HG03196 (cell line): ENCODE data around the gene DDX25.

Source experiments
- ATAC-seq: cut with Tn5 transposase; IDR thresholded peaks from one replicate; pipeline ENCODE4 v1.9.1; 2021; ENCODE audit not compliant: unreplicated experiment

DDX25 gene

DNA sequence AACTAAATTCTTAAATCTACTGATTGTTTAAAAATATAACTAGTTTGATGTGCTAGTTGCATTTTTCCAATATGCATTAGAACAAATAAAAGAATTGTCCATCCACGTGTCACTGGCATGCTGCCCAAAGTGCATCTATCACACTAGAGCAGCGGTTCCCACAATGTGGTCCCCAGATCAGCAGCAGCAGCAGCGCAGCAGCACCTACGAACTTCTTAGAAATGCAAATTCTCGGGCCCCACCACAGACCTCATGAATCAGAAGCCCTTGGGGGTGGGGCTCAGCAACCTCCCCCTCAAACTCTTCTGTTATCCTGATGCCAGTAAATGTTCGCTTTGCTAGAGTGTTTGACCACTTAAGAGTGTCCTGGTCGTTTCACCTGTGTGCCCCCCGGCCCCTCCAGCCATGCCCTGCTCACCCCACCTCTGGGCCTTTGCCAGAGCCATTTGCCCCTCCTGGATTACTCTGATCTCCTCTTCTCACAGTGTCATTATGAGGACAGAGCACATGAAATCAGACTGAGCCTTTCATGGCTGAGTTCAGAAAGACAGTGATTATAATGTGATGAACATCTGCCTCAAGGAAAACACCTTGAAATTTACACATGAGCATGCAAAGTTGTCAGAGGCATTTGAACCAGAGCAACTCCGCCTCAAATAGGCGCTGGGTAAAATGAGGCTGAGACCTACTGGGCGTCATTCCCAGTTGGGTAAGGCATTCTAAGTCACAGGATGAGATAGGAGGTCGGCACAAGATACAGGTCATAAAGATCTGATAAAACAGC, 28.9 kb downstream of the DDX25 start:
- ATAC-seq, result no peak

DNA sequence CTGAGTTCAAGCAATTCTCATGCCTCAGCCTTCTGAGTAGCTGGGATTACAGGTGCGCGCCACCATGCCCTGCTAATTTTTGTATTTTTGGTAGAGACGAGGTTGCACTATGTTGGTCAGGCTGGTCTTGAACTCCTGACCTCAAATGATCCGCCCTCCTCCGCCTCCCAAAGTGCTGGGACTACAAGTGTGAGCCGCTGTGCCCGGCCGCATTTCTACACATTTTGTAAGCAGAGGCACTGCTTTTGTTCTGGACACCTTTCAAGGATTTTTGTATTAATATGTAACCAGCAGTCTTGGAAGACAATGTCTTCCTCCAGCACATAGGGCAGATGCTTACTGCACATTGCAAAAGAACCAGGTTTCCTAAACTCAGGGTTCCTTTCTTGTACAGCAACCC, 30.2 kb downstream of the DDX25 start:
- ATAC-seq, result no peak

DNA sequence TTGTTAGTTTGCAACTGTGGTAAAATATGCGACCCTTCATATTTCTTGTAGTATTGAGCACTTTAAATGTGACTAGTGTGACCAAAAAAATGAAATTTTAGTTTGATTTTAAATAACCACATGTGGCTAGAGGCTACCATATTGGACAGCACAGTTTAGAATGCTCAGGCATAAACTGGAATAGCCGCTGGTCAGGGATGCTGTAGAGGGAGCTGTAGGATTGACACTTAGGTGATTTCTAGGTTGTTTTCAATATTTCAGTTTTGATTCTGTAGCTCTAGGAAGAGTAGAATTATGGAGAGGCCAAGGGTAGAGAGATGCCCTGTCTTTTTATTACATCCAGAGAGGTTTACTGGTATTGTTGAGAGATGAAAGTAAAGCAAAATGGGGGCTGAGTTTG, 30.7 kb downstream of the DDX25 start:
- no peak for ATAC-seq

DNA sequence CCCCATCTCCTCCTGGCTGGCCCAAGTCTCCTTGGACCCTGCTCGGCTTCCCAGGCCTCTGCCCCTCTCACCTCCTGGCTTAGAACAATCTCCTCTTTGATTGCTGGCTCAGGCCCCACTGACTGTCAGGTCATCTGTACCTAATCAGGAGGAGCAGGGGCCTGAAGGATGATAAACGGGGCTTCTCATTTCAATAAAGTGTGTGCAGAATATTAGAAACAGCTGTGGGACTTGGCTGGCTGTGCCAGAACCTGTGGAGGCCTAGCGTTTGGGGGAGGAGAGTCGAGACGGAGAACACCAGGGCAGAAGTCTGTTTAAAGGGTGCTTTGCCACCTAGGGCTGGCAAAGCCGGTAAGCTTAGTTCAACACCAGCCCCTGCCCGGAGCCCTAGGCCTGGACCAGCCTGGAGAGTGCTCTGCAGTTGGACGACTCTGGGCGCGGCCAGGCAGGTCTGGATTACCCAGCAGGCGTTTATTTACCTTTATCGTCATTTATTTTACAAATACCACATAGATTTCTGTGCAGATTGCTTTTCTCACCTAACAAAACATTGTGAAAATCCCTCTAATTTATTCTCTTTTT, 31.4 kb downstream of the DDX25 start:
- no peak for ATAC-seq

DNA sequence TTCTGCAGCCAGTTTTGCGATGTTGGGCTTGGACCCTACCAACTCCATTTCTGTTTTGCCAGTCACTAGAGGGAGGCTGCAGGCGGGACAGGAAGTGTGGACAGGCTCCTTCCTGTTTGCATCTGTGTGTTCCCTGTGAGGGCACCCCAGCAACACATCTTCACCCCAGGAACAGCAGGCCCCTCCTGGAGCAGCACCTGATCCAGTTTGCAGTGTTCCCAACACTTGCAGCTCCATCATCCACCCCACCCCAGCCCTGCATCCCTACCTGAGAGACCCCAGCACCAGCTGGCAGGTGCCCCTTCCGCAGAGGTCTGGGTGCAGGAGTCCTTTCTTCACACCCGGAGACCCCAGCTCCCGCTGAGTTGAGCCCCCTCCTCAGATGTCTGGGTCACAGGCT, 34.1 kb downstream of the DDX25 start:
- no peak for ATAC-seq

DNA sequence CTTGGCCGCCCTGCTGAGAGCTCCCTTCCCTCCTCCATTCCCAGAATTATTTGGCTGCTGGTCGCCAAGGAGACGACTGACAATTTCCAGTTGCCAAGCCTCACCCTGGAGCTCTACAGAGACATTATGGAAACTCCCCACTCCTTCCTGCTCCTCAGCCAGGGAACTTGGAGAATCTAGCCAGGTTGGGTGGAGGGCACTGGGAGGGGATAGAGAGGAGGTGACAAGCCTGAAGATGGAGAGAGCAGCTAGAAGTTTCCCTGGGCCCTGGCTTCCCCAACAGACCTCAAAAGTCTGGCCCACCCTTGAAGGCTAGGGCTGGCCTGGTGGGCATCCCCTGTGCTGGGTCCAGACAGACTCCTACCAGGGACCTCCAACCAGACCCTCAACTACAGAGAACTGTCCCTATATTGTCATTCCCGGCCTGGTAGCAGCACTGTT, 34.8 kb downstream of the DDX25 start:
- ATAC-seq, result no peak

DNA sequence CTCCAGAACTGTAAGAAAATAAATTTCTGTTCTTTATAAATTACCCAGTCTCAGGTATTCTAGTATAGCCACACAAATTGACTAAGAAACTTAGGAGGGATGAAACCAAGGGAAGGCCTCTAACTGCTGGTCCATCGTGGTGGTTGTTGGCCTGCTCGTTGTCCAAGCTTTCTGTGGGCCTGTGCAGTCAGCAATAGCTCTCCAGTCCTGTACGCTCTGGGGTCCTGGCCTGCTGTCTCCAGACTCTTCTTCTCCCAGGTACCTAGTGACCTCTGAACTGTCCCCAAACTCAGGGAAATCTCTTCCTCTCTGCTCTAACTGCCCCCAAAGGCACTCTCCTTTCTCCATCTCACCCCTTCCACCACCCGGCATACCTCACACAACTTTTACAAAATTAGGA, 35.8 kb downstream of the DDX25 start:
- ATAC-seq, result no peak

DNA sequence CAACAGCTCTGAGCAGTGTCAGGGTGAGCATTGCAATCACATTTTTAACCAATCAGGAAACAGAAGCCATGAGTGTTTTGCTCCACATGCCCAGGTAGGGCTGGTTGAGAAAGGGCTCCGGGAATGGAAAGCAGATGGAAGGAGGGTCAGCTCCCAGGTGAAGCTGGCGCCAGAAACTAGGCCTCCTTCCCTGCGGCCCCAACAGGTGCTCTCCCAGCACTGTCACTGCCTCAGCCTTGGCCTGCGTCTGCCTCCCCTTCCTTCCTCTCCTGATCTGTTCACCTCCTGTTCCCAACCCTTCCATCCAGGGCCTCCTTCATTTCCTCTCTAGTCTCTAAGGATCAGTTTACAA, 36.9 kb downstream of the DDX25 start:
- no peak for ATAC-seq

DNA sequence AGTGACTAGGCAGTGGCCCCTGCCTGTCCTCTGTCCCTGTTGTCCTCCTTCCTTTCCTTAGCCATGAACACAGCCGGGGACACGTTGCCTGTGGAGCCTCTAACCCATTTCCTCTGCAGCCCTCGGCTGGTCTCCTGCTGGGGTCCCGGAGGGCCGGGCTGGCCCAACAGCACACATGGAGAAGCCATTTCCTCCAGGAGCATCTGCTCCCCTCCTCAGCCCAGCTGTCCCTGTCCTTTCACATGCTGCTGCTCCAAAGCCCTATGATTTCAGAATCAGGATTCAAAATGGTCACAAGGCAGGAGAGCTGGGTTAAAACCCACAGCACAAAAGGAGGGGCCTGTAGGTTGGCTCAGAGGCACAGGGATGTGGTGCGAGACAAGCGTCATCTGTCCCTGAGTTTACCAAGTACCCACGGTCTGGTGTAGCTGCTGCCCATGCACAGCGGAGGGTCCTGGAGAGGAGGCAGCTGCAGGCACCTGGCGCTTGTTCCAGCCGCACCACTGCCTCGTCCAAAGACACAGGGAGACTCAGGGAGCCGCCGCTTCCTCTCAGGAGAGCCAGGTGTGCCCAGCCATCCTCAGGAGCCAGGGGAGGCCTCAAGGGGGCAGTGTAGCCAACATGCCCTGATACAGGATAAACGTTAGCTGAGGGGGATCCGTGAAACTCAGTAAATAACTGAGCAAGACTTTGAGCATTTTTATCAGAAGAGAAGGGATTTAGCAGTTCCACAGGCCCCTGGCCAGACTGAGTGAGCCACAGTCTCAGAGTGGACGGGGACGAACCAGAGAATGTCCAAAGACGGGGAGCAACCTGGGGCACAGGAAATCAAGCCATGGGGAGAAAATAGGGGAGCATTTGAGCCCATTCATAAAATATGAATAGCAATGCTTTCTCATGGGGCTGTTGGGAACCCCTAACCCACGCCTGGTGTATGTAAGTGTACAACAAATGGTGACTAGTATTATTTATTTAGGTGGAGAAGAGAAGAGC, 37.6 kb downstream of the DDX25 start:
- no peak for ATAC-seq

DNA sequence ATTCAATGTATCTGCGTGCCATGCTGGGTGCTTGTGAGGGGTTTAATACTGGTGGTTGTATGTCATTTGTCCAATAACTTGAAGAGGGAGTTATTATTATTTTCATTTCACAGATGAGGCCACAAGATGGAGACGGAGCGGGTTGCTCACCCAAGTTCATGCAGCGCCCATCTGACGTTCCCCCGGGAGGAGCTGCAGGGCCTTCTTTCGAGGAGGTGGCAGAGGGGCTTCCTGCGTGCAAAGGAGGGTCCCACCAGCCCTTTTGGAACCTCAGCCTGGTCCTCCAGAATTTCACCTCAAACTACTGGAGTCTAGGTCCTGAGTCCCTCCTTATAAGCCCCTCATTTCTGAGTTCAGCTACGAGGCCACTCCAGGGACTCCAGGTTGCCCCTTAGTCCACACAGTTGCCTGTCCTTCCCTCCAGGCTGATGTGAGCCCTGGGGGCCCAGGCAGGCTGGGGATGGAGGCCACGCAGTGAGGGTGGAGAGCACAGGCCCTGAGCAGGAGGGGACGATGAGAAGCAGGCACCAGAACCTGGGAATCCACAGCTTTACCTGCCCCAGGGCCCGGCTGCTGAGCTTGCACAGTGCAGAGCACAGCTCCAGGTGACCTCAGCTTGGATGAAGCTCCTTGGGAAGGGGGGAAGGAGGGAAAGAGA, 38.6 kb downstream of the DDX25 start:
- ATAC-seq, result no peak

DNA sequence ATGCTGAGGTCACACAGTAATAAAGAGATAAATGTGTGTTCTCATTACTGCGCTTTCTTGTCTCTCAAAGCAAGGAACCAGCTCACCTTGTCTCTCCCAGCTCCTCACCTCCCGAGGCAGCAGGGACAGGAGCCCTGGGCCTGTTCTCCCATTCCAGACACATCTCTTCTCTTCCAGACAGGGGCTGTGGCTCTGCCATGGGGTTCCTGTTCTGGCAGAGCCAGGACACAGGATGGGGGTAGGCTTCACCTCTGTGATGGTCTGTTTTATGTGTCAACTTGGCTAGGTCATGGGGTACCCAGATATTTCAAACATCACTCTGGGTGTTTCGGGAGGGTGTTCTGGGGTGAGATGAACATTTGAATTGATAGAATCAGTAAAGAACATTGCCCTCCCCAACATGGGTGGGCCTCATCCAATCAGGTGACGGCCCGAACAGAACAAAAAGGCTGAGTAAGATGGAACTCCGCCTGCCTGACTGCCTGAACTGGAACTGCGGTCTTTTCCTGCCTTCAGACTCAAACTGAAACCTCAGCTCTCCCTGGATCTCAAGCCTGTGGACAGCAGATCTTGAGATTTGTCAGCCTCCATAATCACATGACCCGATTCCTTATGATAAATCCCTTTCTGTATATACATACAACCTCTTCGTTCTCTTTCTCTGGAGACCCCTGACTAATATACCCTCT, 39.5 kb downstream of the DDX25 start:
- ATAC-seq, result no peak

DNA sequence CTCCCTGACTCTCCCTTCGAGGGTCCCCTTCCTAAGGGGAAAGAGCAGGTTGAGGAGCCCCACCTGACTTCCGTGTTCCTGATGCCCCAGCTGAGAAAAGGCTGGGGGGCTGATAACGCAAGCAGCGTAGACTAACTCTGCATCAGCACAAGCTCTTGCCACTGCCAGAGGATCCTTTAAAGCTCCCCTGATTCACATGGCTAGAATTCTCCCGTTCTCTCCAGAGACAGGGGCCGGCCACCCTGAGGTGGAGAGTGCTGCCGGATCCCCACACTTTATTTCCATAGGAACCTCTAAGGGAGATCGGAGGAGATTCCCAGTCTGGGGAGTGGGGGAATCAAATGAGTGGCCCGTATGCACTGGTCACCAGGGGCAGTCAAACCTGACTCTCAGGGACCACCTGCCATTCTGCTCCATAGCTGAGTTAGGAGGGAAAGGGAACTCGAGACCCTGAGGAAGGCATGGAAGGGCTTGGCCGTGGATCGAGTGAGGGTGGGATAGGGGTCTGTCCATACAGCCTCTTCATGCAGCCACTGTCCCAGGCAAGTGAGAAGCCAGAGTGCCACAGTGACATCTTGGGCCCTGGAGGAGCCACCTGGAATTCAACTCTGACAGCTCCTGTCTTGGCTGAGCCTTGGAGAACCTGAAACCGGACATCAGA, 40.2 kb downstream of the DDX25 start:
- no peak for ATAC-seq

DNA sequence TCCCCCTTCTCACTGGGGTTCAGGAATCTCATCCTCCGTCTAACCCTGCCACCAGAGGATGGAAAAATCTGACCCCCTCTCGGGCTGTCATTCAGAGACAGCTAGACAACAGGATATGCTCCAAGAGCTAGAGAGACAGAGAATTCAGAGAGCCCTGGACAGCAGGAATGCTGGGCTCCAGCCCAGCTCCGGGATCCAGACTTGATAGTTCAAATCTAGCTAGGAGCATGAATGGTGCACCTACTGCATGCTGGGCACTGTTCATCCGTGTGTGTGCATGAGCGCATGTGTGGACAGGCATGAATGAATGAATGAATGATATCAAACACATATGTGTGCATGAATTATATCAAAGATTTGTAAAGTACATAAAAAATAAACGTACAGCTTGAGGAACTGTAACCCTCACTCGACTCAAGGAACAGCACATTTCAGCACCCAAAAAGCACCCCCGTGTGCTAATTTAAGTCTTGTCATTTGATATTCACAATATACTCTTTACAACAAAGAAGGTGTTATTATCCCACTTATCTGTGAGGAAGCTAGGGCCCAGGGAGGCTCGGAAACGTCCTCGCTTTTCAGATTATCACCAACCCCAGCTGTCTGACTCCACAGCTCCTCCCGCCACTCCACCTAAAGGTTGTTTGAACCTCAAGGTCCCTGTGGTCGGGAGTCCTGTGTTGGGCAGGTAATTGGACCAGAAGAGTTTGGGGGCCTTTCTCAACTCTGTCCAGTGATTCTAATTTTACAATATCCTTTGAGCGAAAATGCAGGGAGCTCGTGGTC, 40.9 kb downstream of the DDX25 start:
- no peak for ATAC-seq

DNA sequence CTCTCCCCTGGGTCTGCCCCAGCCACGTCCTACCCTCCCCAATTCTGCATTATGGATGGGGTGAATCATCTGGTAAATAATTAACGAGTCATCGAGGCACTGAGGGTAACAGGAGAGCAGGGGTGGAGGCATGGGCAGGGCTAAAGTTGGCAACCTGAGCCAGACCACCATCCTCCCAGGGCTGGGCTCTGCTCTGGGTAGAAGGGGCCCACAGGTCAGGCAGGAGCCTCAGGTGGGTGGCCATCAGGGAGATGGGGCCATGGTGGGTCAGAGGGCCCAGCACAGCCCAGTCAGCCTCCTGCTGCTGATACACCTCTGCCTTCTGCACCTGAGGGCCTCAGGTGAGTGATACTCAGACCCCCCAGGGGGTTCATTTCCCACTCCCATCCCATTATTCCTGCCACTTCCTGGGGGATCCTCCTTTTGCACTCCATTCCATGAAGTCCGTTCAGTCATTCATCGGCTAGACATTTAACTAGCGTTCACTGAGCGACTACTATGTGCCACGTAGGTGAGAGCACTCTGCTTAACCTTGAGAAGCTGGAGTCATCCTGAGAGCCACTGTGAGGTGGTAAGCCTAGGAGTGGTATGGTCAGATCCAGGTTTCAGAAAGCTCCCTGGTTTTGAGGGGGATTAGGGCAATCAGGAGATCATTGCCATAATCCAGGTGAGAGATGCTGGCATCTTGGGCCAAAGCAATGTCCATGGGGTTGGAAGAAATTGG, 41.7 kb downstream of the DDX25 start, which contains the start of gene VSIG10L2:
VSIG10L2 (plus strand) TSS at position 248 of the 724 bp plus-strand sequence; CDS start at position 260, 12 bp downstream.
- no peak for ATAC-seq

DNA sequence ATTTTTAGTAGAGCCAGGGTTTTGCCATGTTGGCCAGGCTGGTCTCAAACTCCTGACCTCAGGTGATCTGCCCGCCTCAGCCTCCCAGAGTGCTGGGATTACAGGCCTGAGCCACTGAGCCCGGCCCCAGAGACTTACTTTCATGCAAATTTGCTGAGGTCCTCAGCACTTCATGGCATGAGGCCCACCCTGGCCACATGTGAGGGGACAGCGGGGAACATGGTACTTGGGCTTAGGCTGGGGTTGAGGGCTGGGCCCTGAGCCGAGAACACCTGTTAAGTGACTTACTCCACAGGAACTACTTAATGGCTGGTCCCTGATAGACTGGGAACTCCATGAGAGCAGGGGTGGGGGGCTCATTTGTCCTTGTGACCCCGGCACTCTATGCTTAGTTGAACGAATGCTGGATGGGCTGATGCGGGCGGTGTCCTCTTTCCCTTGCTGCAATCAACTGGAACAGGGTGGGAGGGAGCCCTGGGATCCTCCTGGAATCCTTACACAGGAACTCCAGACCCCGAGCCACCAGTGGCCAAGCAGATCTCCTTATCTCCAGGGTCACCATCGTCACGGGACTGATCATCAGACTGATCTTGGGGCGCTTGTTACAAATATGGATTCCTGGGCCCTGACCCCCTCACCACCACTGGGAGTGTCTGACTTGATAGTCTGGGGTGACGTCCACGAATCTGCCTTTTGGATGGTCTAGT, 42.6 kb downstream of the DDX25 start:
- no peak for ATAC-seq

DNA sequence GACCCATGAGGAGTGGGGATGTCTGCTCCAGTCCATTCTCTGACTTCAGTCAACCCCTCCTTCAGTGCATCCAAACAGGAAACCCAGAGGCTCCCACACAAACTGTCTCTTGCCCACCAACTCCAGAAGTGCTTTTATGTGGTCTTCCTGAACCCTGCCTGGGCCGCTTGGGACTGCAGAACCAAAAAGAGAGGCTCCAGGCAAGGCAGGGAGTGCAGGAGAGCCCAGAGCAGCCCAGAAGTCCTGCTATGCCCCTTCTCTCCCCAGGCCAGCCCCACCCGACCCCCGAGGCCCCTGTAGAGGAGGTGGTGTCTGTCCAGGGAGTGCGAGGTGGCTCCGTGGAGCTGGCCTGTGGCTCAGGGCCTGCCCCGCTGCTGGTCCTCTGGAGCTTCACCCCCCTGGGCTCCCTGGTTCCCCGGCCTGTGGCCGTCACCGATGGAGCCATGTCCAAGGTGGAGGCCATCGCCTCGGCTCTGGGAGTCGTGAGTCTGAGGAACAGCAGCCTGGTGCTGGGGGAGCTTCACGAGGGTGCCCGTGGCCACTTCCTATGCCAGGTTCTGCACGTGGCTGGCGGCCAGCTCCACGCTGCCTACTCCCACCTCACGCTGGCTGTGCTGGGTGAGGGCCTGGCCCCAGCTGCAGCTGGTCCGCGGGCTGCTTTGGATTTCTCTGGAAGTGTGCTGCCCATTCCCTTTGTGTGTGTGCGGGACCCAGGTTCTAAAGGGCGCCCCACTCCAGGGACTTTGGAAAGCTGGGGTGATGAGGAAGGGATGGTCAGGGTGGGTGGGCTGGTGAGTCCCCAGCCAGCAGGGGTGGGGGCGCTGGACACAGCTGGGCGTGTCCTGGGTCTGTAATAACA, 43.3 kb downstream of the DDX25 start:
- ATAC-seq, result no peak
